GM18951 (cell line): Measurements from ENCODE around the gene EIF2S3.

ENCODE experiments used
- POLR2A ChIP-seq: IDR thresholded peaks from 4 replicates; pipeline ENCODE4 v1.6.1; 2011; ENCODE audit warnings: mild to moderate bottlenecking; ENCODE audit not compliant: insufficient read length, insufficient read depth; ENCODE audit errors: extremely low read depth
- in situ Hi-C: fragments of 300-500 bp; cut with MboI; formaldehyde crosslinking; loops from one replicate; pipeline ENCODE4 v1.12.0; 2022; ENCODE audit warnings: low sequenced_read_pairs, mixed read lengths, inconsistent platforms; ENCODE audit not compliant: unreplicated experiment

The EIF2S3 gene

GRCh38 chrX:24080704-24081103 lies 25.9 kb downstream of the EIF2S3 start:
- TF ChIP-seq POLR2A, result no peak
- in situ Hi-C loops, result no loop called here

- TF ChIP-seq POLR2A, result no peak
- in situ Hi-C loops, result no loop called here
Measured at GRCh38 chrX:24081661-24082154, 27.0 kb downstream of the EIF2S3 start.

- no peak for TF ChIP-seq POLR2A
Measured at GRCh38 chrX:24082447-24082846, 27.7 kb downstream of the EIF2S3 start.

GRCh38 chrX:24085101-24085500 lies 30.3 kb downstream of the EIF2S3 start:
- in situ Hi-C loops, result no loop called here
- no peak for TF ChIP-seq POLR2A

More at GRCh38 chrX:24082447-24082846, 27.7 kb downstream of the EIF2S3 start:
- in situ Hi-C loops, result no loop called here

GRCh38 chrX:24090300-24091200 lies 35.8 kb downstream of the EIF2S3 start:
- in situ Hi-C loops, result no loop called here
- no peak for TF ChIP-seq POLR2A

- in situ Hi-C loops, result no loop called here
- TF ChIP-seq POLR2A, result no peak
Measured at GRCh38 chrX:24093746-24094145, 39.0 kb downstream of the EIF2S3 start.

GRCh38 chrX:24097741-24098260 lies 43.0 kb downstream of the EIF2S3 start:
- no peak for TF ChIP-seq POLR2A
- in situ Hi-C loops, result no loop called here

GRCh38 chrX:24098932-24099331 lies 44.2 kb downstream of the EIF2S3 start:
- TF ChIP-seq POLR2A, result no peak
- in situ Hi-C loops, result no loop called here

- in situ Hi-C loops, result no loop called here
Measured at GRCh38 chrX:24099394-24099793, 44.6 kb downstream of the EIF2S3 start.

GRCh38 chrX:24100713-24101112 lies 46.0 kb downstream of the EIF2S3 start:
- TF ChIP-seq POLR2A, result no peak
- in situ Hi-C loops, result no loop called here

More at GRCh38 chrX:24099394-24099793, 44.6 kb downstream of the EIF2S3 start:
- TF ChIP-seq POLR2A, result no peak

- no peak for TF ChIP-seq POLR2A
Measured at GRCh38 chrX:24110069-24110468, 55.3 kb downstream of the EIF2S3 start.

GRCh38 chrX:24113181-24113580 lies 58.4 kb downstream of the EIF2S3 start:
- in situ Hi-C loops, result no loop called here
- no peak for TF ChIP-seq POLR2A

More at GRCh38 chrX:24110069-24110468, 55.3 kb downstream of the EIF2S3 start:
- in situ Hi-C loops, result no loop called here

GRCh38 chrX:24117258-24117657 lies 62.5 kb downstream of the EIF2S3 start:
- no peak for TF ChIP-seq POLR2A
- in situ Hi-C loops, result no loop called here
